ENCODE measurements around the gene APOM.

APOM gene

GRCh38 chr6:31705931-31706330, 50.2 kb downstream of the APOM start:
- no peak for DNase-seq (ENCODE audit: low read depth)

- no peak for DNase-seq (ENCODE audit: low read depth)
These were observed 50.9 kb downstream of the APOM start, which contains the start of gene LY6G6F for GRCh38 chr6:31706599-31706998. LY6G6F (plus strand) TSS chr6:31706866; CDS start chr6:31706907, 41 bp downstream.

GRCh38 chr6:31707701-31708100, 52.0 kb downstream of the APOM start:
- DNase-seq (ENCODE audit: low read depth) = no peak
